NCI-H187 treated with DMSO at 0.1 percent for 48 hours (cell line): ENCODE measurements around the gene DCDC2.
"Not testable (repeated sequence)": the region's sequence is repeated elsewhere in the genome, so short reads cannot be mapped to it uniquely, and the experiment has no call there.

ENCODE experiments used
- DNase-seq: peaks from one replicate; lab custom pipeline; 2025; lab: John Stamatoyannopoulos, UW

Gene DCDC2

GRCh38 chr6:24148154-24148570, 209.7 kb downstream of the DCDC2 start:
- DNase-seq, result no peak

- DNase-seq, result no peak
Measured at GRCh38 chr6:24147511-24148153, 210.2 kb downstream of the DCDC2 start.

- DNase-seq, result no peak
Measured at GRCh38 chr6:24146871-24147270, 211.0 kb downstream of the DCDC2 start.

GRCh38 chr6:24145690-24146131, 212.1 kb downstream of the DCDC2 start:
- DNase-seq, result no peak

- DNase-seq, result not testable (repeated sequence)
Measured at GRCh38 chr6:24142733-24143132, 215.1 kb downstream of the DCDC2 start.

- no peak for DNase-seq
Measured at GRCh38 chr6:24140591-24140990, 217.3 kb downstream of the DCDC2 start.

GRCh38 chr6:24139639-24140038, 218.2 kb downstream of the DCDC2 start:
- DNase-seq, result no peak

- DNase-seq, result no peak
Measured at GRCh38 chr6:24139080-24139479, 218.8 kb downstream of the DCDC2 start.

- DNase-seq, result no peak
Measured at GRCh38 chr6:24131751-24132150, 226.1 kb downstream of the DCDC2 start.

GRCh38 chr6:24127316-24127715, 230.5 kb downstream of the DCDC2 start:
- no peak for DNase-seq

GRCh38 chr6:24126586-24127192, 231.2 kb downstream of the DCDC2 start:
- DNase-seq, result no peak

- peak; percentile 25 for DNase-seq
Measured at GRCh38 chr6:24125980-24126379, 231.9 kb downstream of the DCDC2 start, which contains the start of gene NRSN1. TSS of gene NRSN1 (plus strand) at chr6:24126215. CDS start at chr6:24134328, 8,113 bp downstream.

GRCh38 chr6:24122139-24122538, 235.7 kb downstream of the DCDC2 start:
- no peak for DNase-seq
